ENCODE data around the gene WNT3A. TPM values are rescaled to one million over a fixed set of nuclear protein-coding genes. Genes with fewer than 3 reads are reported as not detected.

WNT3A gene
- polyA plus RNA-seq, 3 donors, result not detected

GRCh38 chr1:228008391-228009115 is 1.8 kb downstream of the WNT3A start:
- no peaks in the 10 kb centered on the region for H4K20me1 ChIP-seq (ENCODE audit: insufficient read depth, low read length)
- H3K9me3 Mint-ChIP-seq, result peaks cover 0 to 10% (median 0%) of the 10 kb centered on the region in 7 donors
- no peak overlapping the region for H2AFZ ChIP-seq (ENCODE audit: insufficient read depth, low read depth, low read length, poor library complexity, severe bottlenecking)
- H3K27me3 ChIP-seq (ENCODE audit: control insufficient read depth in 2 of 2, insufficient read depth in 2 of 2, low read length in 2 of 2), result peaks cover 14 to 51% of the 10 kb centered on the region in 2 donors
- no peaks in the 10 kb centered on the region for H3K79me2 ChIP-seq (ENCODE audit: insufficient read depth, low read length)
- WGBS (ENCODE audit: insufficient coverage), result 3% methylated on average over 50 of the region's 52 CpGs
- H3K9me3 ChIP-seq (replicated peaks in 1 of 2; ENCODE audit: control insufficient read depth in 1 of 2, insufficient read depth in 1 of 2, low read length in 2 of 2), result no peaks in the 10 kb centered on the region
- TF ChIP-seq CTCF (IDR thresholded peaks at IDR 0.05), result no peak
- H3K27ac Mint-ChIP-seq, result no peak overlapping the region
- DNase-seq, result no peak
- no peak overlapping the region for H3K4me2 ChIP-seq (replicated peaks; ENCODE audit: extremely low read depth, low read length, poor library complexity, severe bottlenecking)
- H3K4me1 Mint-ChIP-seq, result no peaks in the 10 kb centered on the region
- H3K4me3 ChIP-seq (replicated peaks in 1 of 3; ENCODE audit: low read depth in 2 of 3, low read length in 3 of 3), result no peak overlapping the region
- peaks cover 49 to 72% (median 52%) of the 10 kb centered on the region in 3 donors for H3K27me3 Mint-ChIP-seq (ENCODE audit: low read depth in 3 of 3)
- H3K4me3 Mint-ChIP-seq, result peak overlapping the region in 1 of 2 donors; percentile 88
- H3K9ac ChIP-seq (ENCODE audit: insufficient read depth, low read length, poor library complexity, severe bottlenecking), result no peak overlapping the region
- no peaks in the 10 kb centered on the region for H3K36me3 ChIP-seq (replicated peaks in 1 of 2; ENCODE audit: control insufficient read depth in 1 of 2, insufficient read depth in 2 of 2, low read length in 2 of 2)
- no peaks in the 10 kb centered on the region for H3K4me1 ChIP-seq (ENCODE audit: control insufficient read depth in 1 of 2, insufficient read depth in 2 of 2, low read length in 2 of 2)
- no peaks in the 10 kb centered on the region for H3K36me3 Mint-ChIP-seq
- H3K27ac ChIP-seq (ENCODE audit: low read depth in 1 of 2, low read length in 2 of 2), result no peak overlapping the region
- intact Hi-C loops (cut with micrococcal nuclease), result no loop called here

GRCh38 chr1:228009116-228009827 is 2.5 kb downstream of the WNT3A start:
- Histone ChIP-seq H2AFZ (ENCODE audit: insufficient read depth, low read depth, low read length, poor library complexity, severe bottlenecking) (no peak overlapping the region), H3K36me3 (replicated peaks in 1 of 2; ENCODE audit: control insufficient read depth in 1 of 2, insufficient read depth in 2 of 2, low read length in 2 of 2) (no peaks in the 10 kb centered on the region), H3K4me3 (replicated peaks in 1 of 3; ENCODE audit: low read depth in 2 of 3, low read length in 3 of 3) (no peak overlapping the region), H4K20me1 (ENCODE audit: insufficient read depth, low read length) (no peaks in the 10 kb centered on the region), H3K9me3 (replicated peaks in 1 of 2; ENCODE audit: control insufficient read depth in 1 of 2, insufficient read depth in 1 of 2, low read length in 2 of 2) (no peaks in the 10 kb centered on the region), H3K79me2 (ENCODE audit: insufficient read depth, low read length) (no peaks in the 10 kb centered on the region), H3K9ac (ENCODE audit: insufficient read depth, low read length, poor library complexity, severe bottlenecking) (no peak overlapping the region), H3K4me2 (replicated peaks; ENCODE audit: extremely low read depth, low read length, poor library complexity, severe bottlenecking) (no peak overlapping the region), H3K27me3 (ENCODE audit: control insufficient read depth in 2 of 2, insufficient read depth in 2 of 2, low read length in 2 of 2) (peaks cover 14 to 51% of the 10 kb centered on the region in 2 donors), H3K4me1 (ENCODE audit: control insufficient read depth in 1 of 2, insufficient read depth in 2 of 2, low read length in 2 of 2) (no peaks in the 10 kb centered on the region), H3K27ac (ENCODE audit: low read depth in 1 of 2, low read length in 2 of 2) (no peak overlapping the region)
- TF ChIP-seq CTCF (IDR thresholded peaks at IDR 0.05), result no peak
- no peaks in the 10 kb centered on the region for H3K4me1 Mint-ChIP-seq
- no peaks in the 10 kb centered on the region for H3K36me3 Mint-ChIP-seq
- peak overlapping the region in 1 of 2 donors; percentile 79 for H3K4me3 Mint-ChIP-seq
- no peak overlapping the region for H3K27ac Mint-ChIP-seq
- peaks cover 0 to 10% (median 0%) of the 10 kb centered on the region in 7 donors for H3K9me3 Mint-ChIP-seq
- 7% methylated on average over 4 of the region's 8 CpGs for WGBS (ENCODE audit: insufficient coverage)
- peaks cover 44 to 65% (median 50%) of the 10 kb centered on the region in 3 donors for H3K27me3 Mint-ChIP-seq (ENCODE audit: low read depth in 3 of 3)
- intact Hi-C loops (cut with micrococcal nuclease), result no loop called here
- DNase-seq, result no peak
